HG02588 (cell line): Measurements from ENCODE around the gene UBE2E2.

Source experiments
- ATAC-seq: cut with Tn5 transposase; IDR thresholded peaks from one replicate; pipeline ENCODE4 v1.9.1; 2021; ENCODE audit warnings: mild to moderate bottlenecking, moderate library complexity; ENCODE audit not compliant: unreplicated experiment

UBE2E2 gene

DNA sequence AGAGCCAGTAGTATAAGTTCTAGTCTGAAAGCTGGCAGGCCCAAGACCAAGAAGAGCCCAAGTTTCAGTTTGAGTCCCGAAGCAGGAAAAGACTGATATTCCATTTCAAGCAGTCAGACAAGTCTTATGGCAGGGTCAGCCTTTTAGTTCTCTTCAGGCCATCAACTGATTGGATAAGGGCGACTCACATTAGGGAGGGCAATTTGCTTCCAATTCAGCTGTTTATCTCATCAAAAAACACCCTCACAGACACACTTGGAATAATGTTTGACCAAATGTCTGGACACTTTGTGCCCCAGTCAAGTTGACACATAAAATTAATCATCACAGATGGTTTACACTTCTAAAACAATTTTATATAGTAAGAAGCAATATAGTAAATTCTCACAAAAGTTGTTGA is 69.7 kb downstream of the UBE2E2 start:
- no peak for ATAC-seq

DNA sequence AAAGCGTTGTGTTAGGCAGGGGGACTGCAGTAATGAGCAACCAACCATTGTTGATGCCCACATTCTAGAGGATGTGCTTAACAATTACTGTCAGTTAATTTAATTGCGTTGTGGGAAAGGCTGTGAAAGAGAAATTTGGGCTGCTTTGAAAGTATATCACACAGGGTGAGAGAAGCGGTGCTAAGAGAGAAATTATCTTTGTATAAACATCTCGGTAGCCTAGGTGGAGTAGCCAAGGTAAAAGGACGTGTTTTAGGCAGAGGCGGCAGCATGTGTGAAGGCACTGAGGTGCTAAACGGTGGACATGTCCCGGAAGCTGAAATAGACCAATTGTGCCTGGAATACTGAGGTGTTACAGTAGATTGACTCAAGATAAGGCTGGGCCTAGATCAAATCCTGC is 71.9 kb downstream of the UBE2E2 start:
- ATAC-seq = no peak

DNA sequence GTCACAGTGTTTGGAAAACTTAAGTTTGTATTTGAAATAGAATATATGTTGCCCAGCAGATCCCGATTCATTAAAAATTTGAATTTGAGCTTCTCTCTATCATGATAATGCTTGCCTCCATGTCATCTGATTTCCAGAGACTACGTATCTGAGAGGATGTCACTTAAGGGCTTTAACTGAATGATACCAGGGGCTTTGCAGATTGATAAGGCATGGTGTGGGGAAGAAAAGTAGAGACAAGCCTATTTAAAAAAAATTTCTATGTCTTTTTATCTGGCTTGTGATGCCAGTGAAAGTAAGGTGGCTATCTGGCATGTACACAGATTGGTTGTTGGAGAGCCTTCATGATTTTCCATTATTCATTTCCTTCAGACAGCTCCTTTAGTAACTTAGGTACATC is 72.7 kb downstream of the UBE2E2 start:
- no peak for ATAC-seq

DNA sequence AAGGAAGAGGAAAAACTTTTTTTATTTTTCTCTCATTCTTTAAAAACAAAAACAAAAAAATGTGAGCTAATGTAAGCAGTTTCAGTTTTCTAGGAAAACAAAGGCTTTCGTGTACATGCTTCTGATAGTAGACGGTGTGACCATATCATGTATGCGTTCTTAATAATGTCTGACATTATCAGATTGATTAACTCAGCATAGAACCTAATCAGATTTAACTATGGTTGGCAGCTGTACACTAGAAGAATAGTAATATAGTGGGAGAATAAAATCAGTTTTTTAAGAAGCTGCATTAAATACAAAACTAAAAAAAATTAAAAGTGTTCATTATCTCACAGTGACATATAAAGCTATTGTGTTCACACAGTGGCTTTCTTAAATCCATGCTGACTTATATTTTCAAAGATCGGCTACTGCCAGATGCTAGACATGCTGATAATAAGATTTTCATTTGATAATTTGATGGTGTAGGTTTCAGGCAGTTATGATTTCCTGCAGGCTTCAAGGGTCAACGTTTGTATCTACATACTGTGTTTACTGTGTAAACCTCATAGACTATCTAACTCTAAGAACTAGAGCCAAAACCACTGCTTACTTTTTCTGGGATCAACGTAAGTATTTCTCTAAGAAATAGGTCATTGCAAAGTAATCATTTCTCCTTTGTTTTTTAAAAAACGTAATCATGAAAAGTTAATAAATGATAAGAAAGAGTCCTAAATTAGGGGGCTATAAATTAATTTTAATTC is 74.0 kb downstream of the UBE2E2 start:
- no peak for ATAC-seq

DNA sequence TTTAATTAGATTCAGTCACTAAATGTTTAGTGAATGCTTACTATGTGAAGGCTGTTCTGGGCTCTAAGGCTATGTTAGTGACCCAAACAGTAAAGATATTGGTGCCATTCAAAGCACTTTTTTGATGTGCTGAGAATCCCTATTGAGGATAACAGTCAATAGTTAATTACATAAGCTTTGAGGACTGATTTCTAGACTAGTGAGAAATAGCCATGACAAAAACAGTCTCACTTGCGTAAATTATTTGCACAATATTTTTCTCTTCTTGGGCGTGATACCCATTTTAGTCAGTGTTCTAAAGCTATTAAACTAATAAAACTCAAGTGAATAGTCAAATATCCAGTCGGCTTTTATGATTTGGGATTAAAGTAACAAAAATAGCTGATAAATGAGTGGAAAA is 74.6 kb downstream of the UBE2E2 start:
- no peak for ATAC-seq

DNA sequence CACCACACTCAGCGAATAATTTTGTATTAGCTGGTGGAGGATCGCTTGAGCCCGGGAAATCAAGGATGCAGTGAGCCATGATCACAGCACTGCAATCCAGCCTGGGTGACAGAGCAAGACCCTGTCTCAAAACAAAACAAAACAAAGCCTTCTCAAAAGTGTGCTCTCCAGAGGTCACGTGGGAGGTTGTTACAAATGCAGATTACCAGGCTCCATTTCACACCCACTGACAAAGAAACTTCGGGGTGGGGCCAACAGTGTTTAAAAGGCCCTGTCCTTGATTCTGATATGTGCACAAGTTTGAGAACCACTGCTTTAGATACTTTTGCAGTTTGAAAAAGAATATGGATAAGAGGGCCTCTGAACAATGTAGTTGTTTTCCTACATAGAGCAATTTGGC is 80.5 kb downstream of the UBE2E2 start:
- ATAC-seq = no peak

DNA sequence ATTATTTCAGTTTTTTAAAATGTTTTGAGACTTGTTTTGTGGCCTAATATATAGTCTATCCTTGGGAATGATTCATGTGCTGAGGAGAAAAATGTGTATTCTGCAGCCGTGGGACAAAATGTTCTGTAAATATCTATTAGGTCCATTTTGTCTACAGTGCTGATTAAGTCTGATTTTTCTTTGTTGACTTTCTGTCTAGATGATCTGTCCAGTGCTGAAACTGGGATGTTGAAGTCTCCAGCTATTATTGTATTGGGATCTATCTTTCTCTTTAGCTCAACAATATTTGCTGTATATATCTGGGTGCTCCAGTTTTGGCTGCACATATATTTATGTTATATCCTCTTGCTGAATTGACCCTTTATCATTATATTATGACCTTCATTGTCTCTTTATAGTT is 85.2 kb downstream of the UBE2E2 start:
- ATAC-seq = no peak

DNA sequence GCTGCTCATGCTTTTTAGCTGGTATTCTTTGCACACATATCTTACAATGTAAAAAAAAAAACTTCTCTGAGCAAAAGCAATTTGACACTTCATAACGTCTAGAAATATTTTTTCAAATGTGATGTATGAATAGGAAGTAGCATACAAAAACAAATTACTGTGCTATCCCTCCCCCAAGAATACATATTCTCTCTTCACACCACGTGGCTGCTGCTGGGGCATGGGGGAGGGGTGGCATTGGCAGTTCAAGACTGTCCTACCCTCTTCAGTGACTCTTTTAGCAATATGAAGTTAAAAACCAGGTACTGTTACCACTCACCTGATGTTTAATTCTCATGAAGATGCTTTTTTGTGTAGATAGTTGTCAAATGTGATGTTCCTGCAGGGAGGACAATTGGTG is 85.6 kb downstream of the UBE2E2 start:
- no peak for ATAC-seq

DNA sequence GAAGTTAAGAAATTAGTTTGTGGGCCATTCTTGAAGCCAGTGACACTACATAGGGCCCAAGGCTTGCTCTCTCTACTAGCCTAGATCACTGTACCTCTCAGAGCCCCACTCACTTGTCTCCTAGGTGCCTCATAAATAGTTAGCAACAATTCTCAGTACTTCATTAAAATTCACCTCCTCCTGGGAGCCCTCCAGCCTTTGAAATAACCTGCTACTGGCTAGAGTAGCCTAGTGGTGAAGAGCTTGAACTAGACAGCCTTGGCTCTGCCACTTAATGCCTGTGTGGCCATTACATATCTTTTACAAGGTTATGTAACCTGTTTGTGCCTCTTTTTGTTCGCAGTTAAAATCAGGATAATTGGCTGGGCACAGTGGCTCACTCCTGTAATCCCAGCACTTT is 89.3 kb downstream of the UBE2E2 start:
- ATAC-seq = no peak

DNA sequence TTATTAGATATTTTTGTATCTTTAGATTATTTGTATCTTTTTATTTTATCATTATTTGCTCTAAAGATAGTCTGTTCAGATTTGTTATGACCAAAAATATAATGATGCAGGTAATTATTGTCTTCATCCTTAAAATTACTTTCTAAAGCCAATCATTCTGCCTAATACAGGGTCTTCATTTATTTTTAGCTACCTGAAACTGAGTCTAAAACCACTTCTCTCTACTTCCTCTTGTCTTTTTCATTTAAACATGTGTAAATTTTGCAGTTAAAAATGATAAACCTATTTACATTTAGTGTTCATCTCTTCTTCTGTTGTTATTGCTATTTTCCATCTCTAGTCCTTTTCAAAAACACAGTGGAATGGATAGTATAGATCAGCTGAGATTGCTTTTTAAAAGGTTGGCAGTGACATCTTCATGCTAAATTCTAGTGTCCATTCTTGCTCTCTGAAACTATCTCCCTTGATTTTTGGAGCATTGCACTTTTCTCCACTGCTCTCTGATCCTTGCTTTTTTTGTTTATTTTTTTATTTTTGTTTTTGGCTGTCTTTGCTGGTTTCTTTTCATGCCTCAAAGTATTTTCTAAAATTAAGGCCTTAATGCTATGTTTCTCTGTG is 91.8 kb downstream of the UBE2E2 start:
- no peak for ATAC-seq

DNA sequence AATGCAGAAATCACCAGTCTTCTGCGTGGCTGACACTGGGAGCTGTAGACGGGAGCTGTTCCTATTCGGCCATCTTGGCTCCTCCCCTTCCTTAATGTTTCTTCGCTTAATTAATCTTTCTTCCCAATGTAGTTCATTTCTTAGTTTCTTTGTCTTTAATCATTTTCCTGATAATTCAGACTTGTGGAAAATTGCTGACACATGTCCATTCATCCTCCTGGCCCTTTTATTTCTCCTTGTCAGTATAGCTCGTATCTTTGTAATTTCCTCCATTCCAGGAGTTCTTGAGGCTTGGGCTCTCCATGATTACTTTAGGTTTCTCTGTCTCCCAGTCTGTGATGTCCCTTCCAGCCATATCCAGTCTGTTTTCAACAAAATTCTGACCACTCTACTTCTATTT is 98.7 kb downstream of the UBE2E2 start:
- no peak for ATAC-seq

DNA sequence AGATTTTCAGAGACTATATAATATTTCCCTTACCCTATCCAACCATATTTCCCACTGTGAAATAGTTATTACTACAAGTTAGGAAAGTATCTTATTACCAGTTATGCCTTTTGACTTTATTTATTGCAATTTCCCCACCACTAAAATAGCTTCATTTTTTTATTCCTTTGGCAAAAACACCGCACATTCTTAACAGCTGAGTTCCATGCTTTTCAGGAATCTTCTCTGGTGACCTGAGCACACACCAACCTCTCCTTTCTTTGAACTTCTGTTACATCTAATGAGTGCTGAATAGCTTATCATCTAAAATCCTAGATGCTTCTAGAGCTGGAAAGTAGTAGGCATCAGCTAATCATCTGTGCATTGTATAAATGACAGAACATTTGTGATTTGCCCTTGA is 99.1 kb downstream of the UBE2E2 start:
- no peak for ATAC-seq

DNA sequence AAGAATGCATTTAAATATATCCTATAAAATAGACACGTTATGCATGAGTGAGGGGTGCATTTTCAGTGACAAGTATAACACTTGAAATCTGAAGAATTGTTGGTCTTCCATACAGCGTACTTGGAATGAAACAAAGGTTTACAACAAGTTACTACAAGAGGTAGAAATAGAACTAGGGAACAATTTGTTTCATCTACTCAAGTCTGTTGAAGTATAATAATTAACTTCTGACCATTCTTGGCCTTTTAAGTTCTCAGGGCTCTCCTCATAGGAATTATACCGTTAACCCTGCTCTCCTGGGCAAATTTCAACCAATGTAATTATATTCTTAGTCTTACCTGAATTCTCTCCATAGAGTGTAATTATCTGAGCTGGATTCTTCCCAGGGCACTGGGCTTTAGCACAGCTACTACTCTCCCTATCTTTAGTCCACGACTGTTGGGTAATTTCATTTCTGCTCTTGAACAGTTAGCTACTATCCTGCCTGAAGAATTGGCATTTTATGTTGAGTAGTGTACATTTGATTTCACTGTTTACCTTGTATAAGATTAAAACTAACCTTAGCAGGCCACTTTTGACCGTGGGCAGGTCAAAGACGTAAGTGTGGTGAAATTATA is 100.6 kb downstream of the UBE2E2 start:
- no peak for ATAC-seq

DNA sequence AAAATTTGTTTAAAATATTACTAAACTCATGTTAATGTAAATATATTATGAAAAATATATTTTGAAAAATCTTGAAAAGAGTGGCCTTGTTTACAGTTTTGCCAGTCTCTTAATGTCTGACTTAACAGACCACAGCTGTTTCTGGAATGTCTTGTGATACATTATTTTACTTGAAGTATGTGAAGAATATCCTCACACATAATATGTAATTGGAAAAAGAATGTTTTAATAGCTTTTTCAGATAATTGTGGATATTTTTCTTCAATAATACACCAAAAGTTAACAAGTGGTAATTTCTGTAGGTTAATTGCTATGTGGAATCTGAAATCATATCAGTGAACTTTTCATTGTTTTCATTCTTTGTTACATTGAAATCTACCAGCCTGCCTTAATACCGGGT is 101.3 kb downstream of the UBE2E2 start:
- no peak for ATAC-seq

DNA sequence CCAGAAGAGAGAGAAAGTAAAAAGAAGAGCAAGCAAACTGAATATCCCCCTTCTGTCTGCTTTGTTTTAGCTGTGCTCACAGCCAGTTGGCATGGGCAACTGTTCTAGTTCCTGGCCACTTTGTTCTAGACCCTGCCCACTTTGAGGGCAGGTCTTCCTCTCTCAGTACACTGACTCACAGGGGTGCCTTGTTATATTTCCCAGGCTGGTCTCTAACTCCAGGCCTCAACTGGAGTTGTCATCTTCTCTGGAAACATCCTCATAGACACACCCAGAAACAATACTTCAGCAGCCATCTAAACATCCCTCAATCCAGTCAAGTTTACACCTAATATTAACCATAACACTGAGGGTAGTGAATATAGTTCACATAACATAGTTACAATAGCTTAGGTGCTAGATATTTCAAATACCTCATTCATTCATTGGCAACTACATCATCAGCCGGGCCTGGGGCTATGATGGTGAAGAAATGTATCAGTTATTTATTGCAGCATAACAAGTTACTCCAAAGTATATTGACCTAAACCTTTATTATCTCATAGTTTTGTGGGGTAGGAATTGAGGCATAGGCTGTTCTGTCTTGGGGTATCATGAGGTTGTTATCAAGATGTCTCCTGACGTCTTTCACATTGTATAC is 106.0 kb downstream of the UBE2E2 start:
- no peak for ATAC-seq

DNA sequence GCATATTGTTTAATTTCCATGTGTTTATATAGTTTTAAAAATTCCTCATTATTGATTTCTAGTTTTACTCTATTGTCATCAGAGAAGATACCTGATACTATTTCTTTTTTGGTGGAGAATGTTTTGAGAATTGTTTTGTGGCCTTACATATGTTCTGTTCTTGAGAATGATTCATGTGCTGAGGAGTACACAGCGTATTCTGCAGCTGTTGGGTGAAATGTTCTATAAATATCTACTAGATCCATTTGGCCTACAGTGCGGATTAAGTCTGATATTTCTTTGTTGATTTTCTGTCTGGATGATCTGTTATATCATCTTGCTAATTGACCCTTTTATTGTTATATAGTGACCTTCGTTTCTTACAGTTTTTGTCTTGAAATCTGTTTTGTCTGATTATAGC is 109.7 kb downstream of the UBE2E2 start:
- ATAC-seq = no peak

DNA sequence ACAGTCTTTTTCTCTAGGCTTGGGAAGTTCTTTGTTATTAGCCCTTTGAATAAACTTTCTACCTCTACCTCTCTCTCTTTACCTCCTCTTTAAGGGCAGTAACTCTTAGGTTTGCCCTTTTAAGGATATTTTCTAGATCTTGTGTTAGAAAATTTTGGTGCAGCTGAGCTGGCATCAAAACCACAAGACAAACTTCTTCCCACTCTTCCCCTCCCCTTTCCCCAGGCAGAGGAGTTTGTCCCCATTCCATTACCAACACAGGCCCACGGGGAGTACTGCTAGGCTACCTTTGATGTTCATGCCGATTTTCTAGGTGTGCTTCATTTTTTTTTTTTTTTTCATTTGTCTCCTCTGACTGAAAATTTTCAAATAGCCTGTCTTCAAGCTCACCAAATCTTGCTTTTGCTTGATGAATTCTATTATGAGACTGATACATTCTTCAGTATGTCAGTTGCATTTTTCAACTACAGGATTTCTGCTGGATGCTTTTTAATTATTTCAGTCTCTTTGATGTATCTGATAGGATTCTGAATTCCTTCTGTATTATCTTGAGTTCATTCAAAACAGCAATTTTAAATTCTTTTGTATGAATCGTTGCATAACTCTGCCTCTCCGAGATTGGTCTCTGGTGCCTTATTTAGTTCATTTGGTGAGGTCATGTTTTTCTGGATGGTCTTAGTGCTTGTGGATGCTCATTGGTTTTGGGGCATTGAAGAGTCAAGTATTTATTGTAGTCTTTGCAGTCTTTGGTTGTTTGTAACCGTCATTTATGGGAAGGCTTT is 112.0 kb downstream of the UBE2E2 start:
- no peak for ATAC-seq

DNA sequence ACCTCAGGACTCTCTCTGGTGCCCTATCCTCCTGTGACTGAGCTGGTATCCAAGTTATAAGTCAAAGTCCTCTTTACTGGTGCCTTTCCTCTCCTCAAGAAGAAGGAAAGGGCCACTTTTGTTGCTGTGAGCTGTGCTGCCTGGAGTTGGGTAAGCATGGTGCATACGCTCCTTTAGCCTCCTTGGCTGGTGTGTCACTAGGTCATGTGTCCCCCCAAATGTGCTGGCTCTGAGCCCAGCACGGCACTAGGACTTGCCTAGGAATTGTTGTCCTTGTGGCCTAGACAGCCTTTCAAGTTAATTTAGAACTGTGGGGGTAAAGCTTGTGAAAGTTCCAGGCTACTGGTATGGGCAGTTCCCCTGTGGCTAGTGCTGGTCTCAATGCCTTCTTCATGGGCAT is 113.8 kb downstream of the UBE2E2 start:
- ATAC-seq = no peak

DNA sequence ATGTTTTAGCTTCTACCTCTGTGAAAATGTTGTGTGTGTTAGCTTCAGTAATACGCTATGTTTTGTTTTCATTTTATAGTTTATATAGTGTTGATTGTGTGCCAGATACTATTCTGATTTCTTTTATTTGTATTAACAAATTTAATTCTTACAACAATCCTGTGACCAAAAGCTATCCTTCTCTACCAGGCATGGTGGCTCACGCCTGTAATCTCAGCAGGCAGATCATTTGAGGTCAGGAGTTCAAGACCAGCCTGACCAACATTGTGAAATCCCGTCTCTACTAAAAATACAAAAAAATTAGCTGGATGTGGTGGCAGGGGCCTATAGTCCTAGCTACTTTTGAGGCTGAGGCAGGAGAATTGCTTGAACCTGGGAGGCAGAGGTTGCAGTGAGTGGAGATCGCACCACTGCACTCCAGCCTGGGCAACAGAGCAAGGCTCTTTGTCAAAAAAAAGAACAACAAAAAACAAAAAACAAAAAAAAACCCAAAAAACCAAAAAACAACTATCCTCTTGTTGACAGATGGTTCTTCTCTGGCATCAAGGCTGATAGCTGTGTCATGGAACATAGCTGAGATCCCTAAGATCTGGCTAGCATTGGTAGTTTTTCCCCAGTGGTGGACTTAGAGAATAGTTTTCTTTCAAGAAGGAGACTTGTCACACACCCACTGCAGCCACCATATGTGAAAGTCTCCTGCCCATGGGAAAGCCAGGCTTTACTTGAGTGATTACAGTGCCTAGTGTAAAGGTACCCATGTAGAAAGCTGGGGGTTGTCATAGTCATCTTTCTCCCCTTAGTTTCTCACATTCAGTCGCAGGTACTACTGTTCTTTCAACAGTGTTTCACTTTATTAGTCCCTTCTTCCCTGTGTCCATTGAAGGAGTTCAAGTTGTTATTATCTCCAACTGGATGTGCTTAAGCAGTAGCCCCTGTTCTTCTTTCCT is 116.5 kb downstream of the UBE2E2 start:
- no peak for ATAC-seq
